ENCODE results near the gene PXK.

Gene PXK

DNA sequence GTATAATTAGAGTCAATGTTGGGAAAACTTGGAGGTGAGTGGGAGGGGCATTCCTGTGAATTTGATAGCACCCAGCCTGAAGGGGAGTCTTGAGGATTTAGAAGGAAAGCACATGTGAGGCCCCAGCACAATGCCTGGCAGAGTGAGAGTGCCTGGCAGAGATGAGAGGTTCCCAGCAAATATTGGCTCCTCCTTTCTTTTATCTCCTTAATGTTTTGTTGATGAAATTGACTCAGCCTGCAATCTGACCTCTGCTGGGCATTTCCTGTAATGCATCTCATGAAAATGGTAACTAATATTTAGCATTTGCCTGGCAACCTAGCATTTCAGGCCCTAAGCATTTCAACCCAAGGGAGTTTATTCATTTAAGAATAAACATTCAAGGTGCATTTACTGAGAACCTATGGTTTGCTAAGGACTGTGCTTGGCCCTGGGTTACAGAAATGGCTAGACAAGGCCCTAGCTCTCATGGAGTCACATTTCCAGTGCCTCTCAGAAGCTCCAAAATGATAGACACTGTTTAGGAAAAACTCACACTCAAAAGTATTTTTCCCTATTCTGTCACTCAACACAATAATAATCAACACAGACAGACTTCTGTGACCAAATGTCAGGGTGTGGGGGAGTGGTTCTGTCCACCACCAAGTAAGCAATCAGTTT, 82.0 kb downstream of the PXK start:
- Histone ChIP-seq H3K14ac (ENCODE audit: low read length in 2 of 2) (no peak overlapping the region), H2AFZ (ENCODE audit: low read depth, low read length) (no peak overlapping the region), H3K27me3 (ENCODE audit: control insufficient read depth in 1 of 2, insufficient read depth in 1 of 2, low read length in 2 of 2) (no peaks in the 10 kb centered on the region), H3K4me2 (ENCODE audit: low read length, poor library complexity, severe bottlenecking) (no peak overlapping the region), H3K4me3 (ENCODE audit: insufficient read depth in 1 of 2, low read depth in 1 of 2, low read length in 2 of 2) (no peak overlapping the region), H2BK120ac (ENCODE audit: low read depth, low read length) (no peak overlapping the region), H3K9ac (ENCODE audit: low read length) (peak overlapping the region; percentile 18), H2BK12ac (ENCODE audit: low read length in 2 of 2) (no peak overlapping the region), H3K18ac (ENCODE audit: low read depth in 1 of 2, low read length in 2 of 2) (no peak overlapping the region), H3K23ac (ENCODE audit: low read length in 2 of 2) (no peak overlapping the region), H3K36me3 (ENCODE audit: control insufficient read depth in 1 of 2, insufficient read depth in 2 of 2, low read depth in 1 of 2, low read length in 2 of 2) (peaks cover 10 to 61% of the 10 kb centered on the region in 2 experiments), H3K4me1 (ENCODE audit: control insufficient read depth, insufficient read depth, low read depth, low read length) (no peaks in the 10 kb centered on the region), H3K4ac (ENCODE audit: low read depth in 1 of 2, low read length in 2 of 2) (no peak overlapping the region), H2BK5ac (ENCODE audit: low read depth, low read length, poor library complexity, severe bottlenecking) (no peak overlapping the region), H2AK5ac (ENCODE audit: low read length, severe bottlenecking) (no peak overlapping the region), H3K9me3 (ENCODE audit: control insufficient read depth, low read length) (no peaks in the 10 kb centered on the region), H4K91ac (ENCODE audit: low read length) (no peak overlapping the region), H3K79me1 (replicated peaks; ENCODE audit: low read length, poor library complexity, severe bottlenecking) (no peaks in the 10 kb centered on the region), H2BK15ac (ENCODE audit: low read depth, poor library complexity, severe bottlenecking) (no peak overlapping the region), H4K8ac (ENCODE audit: low read length) (no peak overlapping the region), H3K27ac (ENCODE audit: low read length, poor library complexity, severe bottlenecking) (no peak overlapping the region)
- peak; percentile 71 for DNase-seq

DNA sequence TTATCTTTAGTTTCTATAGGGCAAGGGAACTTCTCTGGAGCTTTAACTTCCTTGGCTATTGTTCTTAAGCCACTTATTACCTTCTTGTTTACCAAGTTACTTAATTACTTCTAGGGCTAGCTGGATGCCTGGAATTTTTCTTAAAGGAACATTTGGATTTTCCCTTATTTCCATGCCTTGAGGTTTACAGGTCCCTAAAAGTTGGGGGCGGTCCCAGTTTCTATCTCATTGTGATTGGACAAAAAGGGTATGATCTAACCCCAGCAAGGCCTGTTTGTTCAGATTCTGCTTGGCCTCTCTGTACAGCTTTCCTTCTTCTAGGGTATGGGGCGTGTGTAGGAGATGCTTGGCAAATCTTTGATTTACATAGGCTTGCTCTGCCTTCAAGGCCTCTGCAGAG, 83.5 kb downstream of the PXK start:
- no peak overlapping the region for H3K23ac ChIP-seq (ENCODE audit: low read length in 2 of 2)
- no peak overlapping the region for H3K4ac ChIP-seq (ENCODE audit: low read depth in 1 of 2, low read length in 2 of 2)
- no peak for DNase-seq
- no peak overlapping the region for H2BK5ac ChIP-seq (ENCODE audit: low read depth, low read length, poor library complexity, severe bottlenecking)
- H3K27ac ChIP-seq (ENCODE audit: low read length, poor library complexity, severe bottlenecking) = no peak overlapping the region
- H2BK15ac ChIP-seq (ENCODE audit: low read depth, poor library complexity, severe bottlenecking) = no peak overlapping the region
- no peak overlapping the region for H4K8ac ChIP-seq (ENCODE audit: low read length)
- peaks cover 13 to 52% of the 10 kb centered on the region in 2 experiments for H3K36me3 ChIP-seq (ENCODE audit: control insufficient read depth in 1 of 2, insufficient read depth in 2 of 2, low read depth in 1 of 2, low read length in 2 of 2)
- H3K27me3 ChIP-seq (ENCODE audit: control insufficient read depth in 1 of 2, insufficient read depth in 1 of 2, low read length in 2 of 2) = no peaks in the 10 kb centered on the region
- H3K14ac ChIP-seq (ENCODE audit: low read length in 2 of 2) = no peak overlapping the region
- no peak overlapping the region for H3K9ac ChIP-seq (ENCODE audit: low read length)
- H2BK120ac ChIP-seq (ENCODE audit: low read depth, low read length) = no peak overlapping the region
- no peak overlapping the region for H3K4me2 ChIP-seq (ENCODE audit: low read length, poor library complexity, severe bottlenecking)
- H3K4me3 ChIP-seq (ENCODE audit: insufficient read depth in 1 of 2, low read depth in 1 of 2, low read length in 2 of 2) = no peak overlapping the region
- 96% methylated on average over 2 of the region's 2 CpGs for WGBS
- no peak overlapping the region for H2AK5ac ChIP-seq (ENCODE audit: low read length, severe bottlenecking)
- no peak overlapping the region for H3K18ac ChIP-seq (ENCODE audit: low read depth in 1 of 2, low read length in 2 of 2)
- H3K79me1 ChIP-seq (replicated peaks; ENCODE audit: low read length, poor library complexity, severe bottlenecking) = no peaks in the 10 kb centered on the region
- H2BK12ac ChIP-seq (ENCODE audit: low read length in 2 of 2) = no peak overlapping the region
- no peak overlapping the region for H4K91ac ChIP-seq (ENCODE audit: low read length)
- no peaks in the 10 kb centered on the region for H3K9me3 ChIP-seq (ENCODE audit: control insufficient read depth, low read length)
- no peak overlapping the region for H2AFZ ChIP-seq (ENCODE audit: low read depth, low read length)
- peaks cover 3% of the 10 kb centered on the region for H3K4me1 ChIP-seq (ENCODE audit: control insufficient read depth, insufficient read depth, low read depth, low read length)

DNA sequence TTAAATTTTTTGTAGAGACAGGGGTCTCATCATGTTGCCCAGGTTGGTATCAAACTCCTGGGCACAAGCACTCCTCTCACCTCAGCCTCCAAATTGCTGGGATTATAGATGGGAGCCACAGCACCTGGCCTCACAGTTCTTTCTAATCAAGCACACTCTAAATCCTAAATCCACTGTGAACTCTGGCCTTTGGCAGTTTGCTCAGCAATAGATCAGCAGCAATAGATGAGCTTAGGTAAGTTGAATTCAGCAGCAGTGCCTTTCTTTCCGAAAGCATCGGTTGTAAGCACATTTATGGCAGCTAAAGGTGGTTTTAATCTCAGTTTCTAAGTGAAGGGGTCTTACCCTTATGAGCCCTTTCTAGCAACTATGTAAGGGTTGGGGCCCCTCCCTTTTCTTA, 84.4 kb downstream of the PXK start:
- Histone ChIP-seq H2BK15ac (ENCODE audit: low read depth, poor library complexity, severe bottlenecking) (no peak overlapping the region), H3K36me3 (ENCODE audit: control insufficient read depth in 1 of 2, insufficient read depth in 2 of 2, low read depth in 1 of 2, low read length in 2 of 2) (peaks cover 20 to 51% of the 10 kb centered on the region in 2 experiments), H3K4me1 (ENCODE audit: control insufficient read depth, insufficient read depth, low read depth, low read length) (peaks cover 3% of the 10 kb centered on the region), H3K23ac (ENCODE audit: low read length in 2 of 2) (no peak overlapping the region), H3K18ac (ENCODE audit: low read depth in 1 of 2, low read length in 2 of 2) (no peak overlapping the region), H2AFZ (ENCODE audit: low read depth, low read length) (no peak overlapping the region), H3K4me2 (ENCODE audit: low read length, poor library complexity, severe bottlenecking) (no peak overlapping the region), H4K91ac (ENCODE audit: low read length) (no peak overlapping the region), H4K8ac (ENCODE audit: low read length) (no peak overlapping the region), H2BK120ac (ENCODE audit: low read depth, low read length) (no peak overlapping the region), H3K27me3 (ENCODE audit: control insufficient read depth in 1 of 2, insufficient read depth in 1 of 2, low read length in 2 of 2) (no peaks in the 10 kb centered on the region), H2BK12ac (ENCODE audit: low read length in 2 of 2) (no peak overlapping the region), H3K4me3 (ENCODE audit: insufficient read depth in 1 of 2, low read depth in 1 of 2, low read length in 2 of 2) (no peak overlapping the region), H3K27ac (ENCODE audit: low read length, poor library complexity, severe bottlenecking) (no peak overlapping the region), H3K14ac (ENCODE audit: low read length in 2 of 2) (no peak overlapping the region), H2AK5ac (ENCODE audit: low read length, severe bottlenecking) (no peak overlapping the region), H3K9me3 (ENCODE audit: control insufficient read depth, low read length) (no peaks in the 10 kb centered on the region), H3K9ac (ENCODE audit: low read length) (no peak overlapping the region), H2BK5ac (ENCODE audit: low read depth, low read length, poor library complexity, severe bottlenecking) (no peak overlapping the region), H3K79me1 (replicated peaks; ENCODE audit: low read length, poor library complexity, severe bottlenecking) (no peaks in the 10 kb centered on the region), H3K4ac (ENCODE audit: low read depth in 1 of 2, low read length in 2 of 2) (no peak overlapping the region)
- no peak for DNase-seq
- WGBS = 100% methylated on average over 2 of the region's 2 CpGs

DNA sequence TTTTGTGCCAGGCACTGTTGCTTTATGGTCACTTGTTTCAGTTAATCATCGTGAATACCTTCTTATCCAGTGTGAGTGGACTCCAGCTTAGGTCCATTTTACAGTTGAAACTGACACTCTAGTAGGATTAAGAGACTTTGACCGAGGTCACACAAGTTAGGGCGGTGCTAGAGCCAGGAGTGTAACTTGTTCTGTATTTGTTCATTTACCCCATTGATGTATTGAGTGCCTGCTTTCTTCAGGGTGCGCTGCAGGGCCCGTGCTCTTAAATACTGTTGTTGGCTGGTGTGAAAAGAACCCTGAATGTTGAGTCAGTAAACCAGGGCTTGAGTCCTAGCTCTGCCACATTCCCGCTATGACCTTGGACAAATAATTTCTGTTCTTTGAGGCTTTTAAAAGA, 85.5 kb downstream of the PXK start:
- Histone ChIP-seq H2BK120ac (ENCODE audit: low read depth, low read length) (no peak overlapping the region), H2BK5ac (ENCODE audit: low read depth, low read length, poor library complexity, severe bottlenecking) (no peak overlapping the region), H3K23ac (ENCODE audit: low read length in 2 of 2) (no peak overlapping the region), H3K4me2 (ENCODE audit: low read length, poor library complexity, severe bottlenecking) (no peak overlapping the region), H4K8ac (ENCODE audit: low read length) (no peak overlapping the region), H3K9ac (ENCODE audit: low read length) (no peak overlapping the region), H3K79me1 (replicated peaks; ENCODE audit: low read length, poor library complexity, severe bottlenecking) (no peaks in the 10 kb centered on the region), H2BK12ac (ENCODE audit: low read length in 2 of 2) (no peak overlapping the region), H3K4me1 (ENCODE audit: control insufficient read depth, insufficient read depth, low read depth, low read length) (peaks cover 3% of the 10 kb centered on the region), H2AFZ (ENCODE audit: low read depth, low read length) (no peak overlapping the region), H3K18ac (ENCODE audit: low read depth in 1 of 2, low read length in 2 of 2) (no peak overlapping the region), H4K91ac (ENCODE audit: low read length) (no peak overlapping the region), H3K9me3 (ENCODE audit: control insufficient read depth, low read length) (no peaks in the 10 kb centered on the region), H3K4me3 (ENCODE audit: insufficient read depth in 1 of 2, low read depth in 1 of 2, low read length in 2 of 2) (no peak overlapping the region), H3K14ac (ENCODE audit: low read length in 2 of 2) (no peak overlapping the region), H3K27me3 (ENCODE audit: control insufficient read depth in 1 of 2, insufficient read depth in 1 of 2, low read length in 2 of 2) (no peaks in the 10 kb centered on the region), H3K27ac (ENCODE audit: low read length, poor library complexity, severe bottlenecking) (no peak overlapping the region), H3K36me3 (ENCODE audit: control insufficient read depth in 1 of 2, insufficient read depth in 2 of 2, low read depth in 1 of 2, low read length in 2 of 2) (peaks cover 19 to 51% of the 10 kb centered on the region in 2 experiments), H3K4ac (ENCODE audit: low read depth in 1 of 2, low read length in 2 of 2) (no peak overlapping the region), H2BK15ac (ENCODE audit: low read depth, poor library complexity, severe bottlenecking) (no peak overlapping the region), H2AK5ac (ENCODE audit: low read length, severe bottlenecking) (no peak overlapping the region)
- DNase-seq = no peak
- 88% methylated on average over 6 of the region's 6 CpGs for WGBS

Measured in mesenchymal stem cell (in vitro differentiated cells and primary cell).